GM12878 (cell line): ENCODE measurements around the gene CMTM1.

Experiments used
- NKRF ChIP-seq: fragments of 450-650 bp; conservative IDR thresholded peaks from 2 replicates; pipeline ENCODE4 v1.6.1; 2017; ENCODE audit warnings: mild to moderate bottlenecking, moderate library complexity
- SIX5 ChIP-seq: IDR thresholded peaks from 2 replicates; pipeline ENCODE4 v1.6.1; 2011; ENCODE audit warnings: mild to moderate bottlenecking, low read depth, low read length, moderate library complexity; ENCODE audit not compliant: severe bottlenecking

- TF ChIP-seq NKRF (no peak), SIX5 (no peak)
Measured at GRCh38 chr16:66591018-66591417, 24.8 kb downstream of the CMTM1 start.
